Thymus (tissue), 11 donors: ENCODE data around the gene HSPBAP1. TPM values are rescaled to one million over a fixed set of nuclear protein-coding genes. Genes with fewer than 3 reads are reported as not detected.

Experiments
- DNase-seq, 9 donors: peaks; one replicate each; pipeline ENCODE4 v3.0.0-alpha.2; 2013; ENCODE audit warnings: low spot score in 9 of 9, low read depth in 6 of 9, missing footprints in 1 of 9
- H3K27ac ChIP-seq, 2 donors: one replicate each; pipeline ENCODE4 v1.5.1; 2013; ENCODE audit warnings: control low read depth in 1 of 2, low read depth in 1 of 2, low read length in 1 of 2, mild to moderate bottlenecking in 1 of 2, moderate library complexity in 1 of 2
- H3K27me3 ChIP-seq, 2 donors: one replicate each; pipeline ENCODE4 v1.5.1; 2013; ENCODE audit warnings: low read length in 1 of 2; ENCODE audit not compliant: control insufficient read depth in 2 of 2, insufficient read depth in 1 of 2
- H3K36me3 ChIP-seq, 2 donors: one replicate each; pipeline ENCODE4 v1.5.1; 2013; ENCODE audit warnings: low read length in 1 of 2, mild to moderate bottlenecking in 1 of 2, moderate library complexity in 1 of 2; ENCODE audit not compliant: control insufficient read depth in 2 of 2, insufficient read depth in 2 of 2
- H3K4me1 ChIP-seq, 2 donors: one replicate each; pipeline ENCODE4 v1.5.1; 2013; ENCODE audit warnings: low read length in 2 of 2; ENCODE audit not compliant: control insufficient read depth in 2 of 2, insufficient read depth in 2 of 2
- H3K4me3 ChIP-seq, 2 donors: one replicate each; pipeline ENCODE4 v1.5.1; 2013; ENCODE audit warnings: low read length in 2 of 2, control low read depth in 1 of 2, mild to moderate bottlenecking in 1 of 2
- H3K9me3 ChIP-seq, 2 donors: one replicate each; pipeline ENCODE4 v1.5.1; 2013; ENCODE audit warnings: low read length in 1 of 2, mild to moderate bottlenecking in 1 of 2; ENCODE audit not compliant: control insufficient read depth in 2 of 2, insufficient read depth in 1 of 2
- WGBS: extraction: QIAGEN DNeasy Blood & Tissue Kit; methylation state at CpG from one replicate; pipeline ENCODE4 v1.1.7; 2013; 5-methylcytosine and 5-hydroxymethylcytosine counted together
- polyA plus RNA-seq: library from polyadenylated mRNA; stranded (reverse); fragments of 200-250 nt; gene quantifications from one replicate; pipeline ENCODE4 v1.2.3, GENCODE V29; 2013
- total RNA-seq: library from RNA; stranded (reverse); fragments of 120-200 nt; gene quantifications from one replicate; pipeline ENCODE4 v1.2.4, GENCODE V29; 2013
- donor health status: healthy.

HSPBAP1 gene
- total and polyA plus RNA-seq, 2 donors, result 13.0 to 37.7 TPM

DNA sequence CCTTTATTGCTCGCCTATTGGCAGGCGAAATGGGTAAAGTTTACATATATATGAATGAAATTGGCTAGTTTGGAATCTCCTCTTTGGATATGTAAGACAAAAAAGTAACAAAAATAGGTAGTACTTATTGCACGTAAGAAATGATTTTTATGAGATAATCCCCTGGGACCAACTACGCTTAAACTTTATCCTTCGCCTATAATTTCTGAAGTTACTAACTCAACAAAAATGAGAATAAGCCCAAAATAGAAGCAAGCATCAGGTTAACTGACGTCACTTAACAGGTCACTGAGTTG, 800 bp upstream of the HSPBAP1 start:
- no peaks in the 10 kb centered on the region for H3K27me3 ChIP-seq
- H3K4me1 ChIP-seq, result peaks cover 20 to 30% of the 10 kb centered on the region in 2 donors
- peak overlapping the region; percentile 84 to 88 for H3K27ac ChIP-seq
- no peaks in the 10 kb centered on the region for H3K9me3 ChIP-seq
- peak in 3 of 9 donors; percentile 2 to 41 (median 4) for DNase-seq
- 1% methylated on average over 6 of the region's 6 CpGs for WGBS
- H3K36me3 ChIP-seq, result no peaks in the 10 kb centered on the region
- H3K4me3 ChIP-seq, result peak overlapping the region; percentile 65 to 91

DNA sequence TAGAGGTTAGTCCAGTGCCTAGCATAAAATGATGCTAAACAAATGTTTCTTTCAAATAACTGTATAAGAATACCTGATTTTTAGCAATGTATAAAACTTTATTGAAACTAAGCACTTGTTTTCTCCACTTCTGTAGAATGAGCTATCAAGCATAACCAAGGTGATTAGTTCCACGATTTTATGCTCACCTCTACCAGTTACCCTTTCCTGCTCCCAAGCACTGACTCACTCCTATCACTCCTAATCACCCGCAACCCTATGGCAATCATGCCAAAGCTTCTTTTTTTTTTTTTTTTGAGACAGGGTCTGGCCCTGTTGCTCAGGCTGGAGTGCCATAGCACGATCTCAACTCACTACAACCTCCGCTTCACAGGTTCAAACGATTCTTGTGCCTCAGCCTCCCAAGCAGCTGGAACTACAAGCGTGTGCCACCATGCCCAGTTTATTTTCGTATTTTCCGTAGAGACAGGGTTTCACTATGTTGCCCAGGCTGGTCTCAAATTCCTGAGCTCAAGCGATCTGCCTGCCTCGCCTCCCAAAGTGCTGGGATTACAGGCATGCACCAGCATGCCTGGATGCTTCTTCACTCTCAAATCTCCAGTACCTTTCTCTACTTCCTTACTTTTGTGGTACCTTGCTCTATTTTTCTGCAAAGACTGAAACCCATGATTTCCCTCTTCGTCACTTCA, 3.9 kb downstream of the HSPBAP1 start:
- no peak for DNase-seq
- Histone ChIP-seq H3K36me3 (peaks cover 0 to 4% of the 10 kb centered on the region in 2 donors), H3K27me3 (no peaks in the 10 kb centered on the region), H3K9me3 (no peaks in the 10 kb centered on the region), H3K27ac (no peak overlapping the region), H3K4me3 (no peak overlapping the region), H3K4me1 (peaks cover 15 to 22% of the 10 kb centered on the region in 2 donors)
- 95% methylated on average over 11 of the region's 11 CpGs for WGBS

DNA sequence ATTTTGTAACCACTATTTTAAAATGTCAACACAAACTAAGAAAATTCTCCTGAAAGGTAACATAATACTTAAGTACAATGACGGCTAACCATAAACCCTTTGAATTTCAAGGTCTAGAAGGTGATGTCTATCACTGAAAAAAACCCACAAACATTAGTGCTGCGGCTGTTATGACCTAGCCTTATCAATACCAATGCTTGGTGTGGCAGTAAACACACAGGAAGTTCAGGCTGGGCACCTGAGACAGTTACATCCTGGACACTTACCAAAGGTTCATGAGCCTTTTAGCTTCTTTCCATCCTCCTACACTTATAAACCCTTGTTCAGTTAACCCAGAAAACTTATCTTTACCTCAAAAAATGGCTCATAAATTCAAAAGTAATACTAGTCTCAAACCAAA, 5.8 kb downstream of the HSPBAP1 start:
- Histone ChIP-seq H3K36me3 (peaks cover 0 to 4% of the 10 kb centered on the region in 2 donors), H3K9me3 (no peaks in the 10 kb centered on the region), H3K27me3 (no peaks in the 10 kb centered on the region), H3K27ac (no peak overlapping the region), H3K4me3 (no peak overlapping the region), H3K4me1 (peaks cover 8 to 10% of the 10 kb centered on the region in 2 donors)
- DNase-seq, result no peak
- WGBS, result 95% methylated on average over 2 of the region's 2 CpGs

DNA sequence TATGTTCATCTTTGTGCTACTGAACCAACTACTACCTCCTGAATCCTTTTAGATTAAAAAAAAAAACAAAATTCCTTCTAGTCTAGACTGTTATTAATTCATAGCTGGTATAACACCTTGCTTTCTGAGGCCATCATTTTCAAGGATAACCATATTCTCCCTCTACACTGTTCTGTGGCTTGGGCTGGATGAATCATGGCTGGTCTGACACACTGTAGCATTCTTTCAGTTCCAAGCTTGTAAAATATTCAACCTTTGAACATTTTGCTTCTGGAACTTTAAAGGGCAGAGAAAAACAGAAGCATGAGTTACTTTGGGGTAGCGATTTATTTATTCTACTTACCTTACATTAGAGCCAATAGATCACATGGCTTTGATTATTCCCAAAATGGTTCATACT, 7.6 kb downstream of the HSPBAP1 start:
- 97% methylated on average over 1 of the region's 1 CpG for WGBS
- Histone ChIP-seq H3K27ac (no peak overlapping the region), H3K4me3 (no peak overlapping the region), H3K36me3 (peaks cover 0 to 4% of the 10 kb centered on the region in 2 donors), H3K4me1 (peaks cover 0 to 2% of the 10 kb centered on the region in 2 donors), H3K27me3 (no peaks in the 10 kb centered on the region), H3K9me3 (no peaks in the 10 kb centered on the region)
- DNase-seq, result no peak

DNA sequence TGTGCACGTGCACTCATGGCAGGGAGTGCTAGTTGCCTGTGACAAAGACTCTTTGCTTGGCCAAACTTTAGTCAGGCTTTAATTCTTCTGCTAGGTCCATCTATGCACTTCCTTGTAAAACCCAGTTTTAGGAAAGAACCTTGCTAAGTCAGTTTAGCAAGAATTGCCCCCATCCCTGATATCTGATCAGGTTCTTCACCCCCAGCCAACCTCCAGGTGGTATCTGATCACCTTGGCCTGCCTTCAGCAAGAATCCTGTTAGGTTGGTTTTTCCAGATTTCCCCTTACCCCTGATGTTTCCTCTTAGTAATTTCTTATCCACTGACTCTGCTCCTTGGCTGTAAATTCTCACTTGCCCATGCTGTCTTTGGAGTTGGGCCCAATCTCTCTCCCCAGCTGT, 8.4 kb downstream of the HSPBAP1 start:
- no peak for DNase-seq
- H3K27ac ChIP-seq, result no peak overlapping the region
- H3K36me3 ChIP-seq, result peaks cover 0 to 4% of the 10 kb centered on the region in 2 donors
- H3K9me3 ChIP-seq, result no peaks in the 10 kb centered on the region
- H3K4me1 ChIP-seq, result no peaks in the 10 kb centered on the region
- H3K27me3 ChIP-seq, result no peaks in the 10 kb centered on the region
- 100% methylated on average over 1 of the region's 1 CpG for whole genome bisulfite sequencing
- no peak overlapping the region for H3K4me3 ChIP-seq

DNA sequence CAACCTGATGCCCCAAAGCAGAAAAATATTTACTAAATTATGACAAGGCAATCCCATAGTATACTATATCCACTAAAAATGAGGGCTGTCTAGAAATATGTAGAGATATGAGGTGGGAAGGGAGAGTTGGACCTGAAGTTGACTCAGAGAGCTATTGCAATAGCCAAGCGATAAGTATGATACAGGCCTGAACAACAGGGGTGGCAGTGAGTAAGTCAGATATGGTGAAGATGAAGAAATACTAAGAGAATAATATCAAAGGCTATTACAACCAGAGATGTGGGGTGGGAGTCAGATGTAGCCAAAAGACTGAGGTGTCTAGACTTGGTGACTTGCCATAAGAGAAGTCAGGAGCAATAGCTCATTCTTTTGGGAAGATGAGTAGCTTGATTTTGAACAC, 9.2 kb downstream of the HSPBAP1 start:
- Histone ChIP-seq H3K4me1 (no peaks in the 10 kb centered on the region), H3K27me3 (no peaks in the 10 kb centered on the region), H3K36me3 (peaks cover 0 to 4% of the 10 kb centered on the region in 2 donors), H3K9me3 (no peaks in the 10 kb centered on the region), H3K4me3 (no peak overlapping the region), H3K27ac (no peak overlapping the region)
- 98% methylated on average over 1 of the region's 1 CpG for WGBS
- no peak for DNase-seq

DNA sequence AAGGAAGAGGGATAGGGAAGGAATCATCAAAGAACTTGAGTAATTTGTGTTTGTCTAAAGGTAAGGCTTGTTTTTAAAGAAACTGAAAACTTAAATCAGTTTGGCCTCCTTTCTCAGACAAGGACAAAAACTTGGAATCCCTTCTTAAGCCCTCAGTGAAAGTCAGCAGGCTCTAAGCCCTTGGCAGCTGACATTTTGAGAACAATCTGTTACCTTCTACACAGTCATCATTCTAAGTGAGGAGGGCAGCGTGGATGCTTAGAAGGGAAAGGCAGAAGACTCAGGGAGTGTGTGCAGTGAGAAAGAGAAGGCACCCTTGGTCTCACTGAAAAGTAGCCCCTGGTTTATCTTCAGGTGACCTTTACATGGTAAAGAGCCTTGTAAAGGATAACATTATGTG, 10.8 kb downstream of the HSPBAP1 start:
- no peaks in the 10 kb centered on the region for H3K9me3 ChIP-seq
- no peak overlapping the region for H3K4me3 ChIP-seq
- 98% methylated on average over 1 of the region's 1 CpG for WGBS
- peaks cover 0 to 4% of the 10 kb centered on the region in 2 donors for H3K36me3 ChIP-seq
- H3K4me1 ChIP-seq, result no peaks in the 10 kb centered on the region
- no peaks in the 10 kb centered on the region for H3K27me3 ChIP-seq
- H3K27ac ChIP-seq, result no peak overlapping the region
- DNase-seq, result no peak

DNA sequence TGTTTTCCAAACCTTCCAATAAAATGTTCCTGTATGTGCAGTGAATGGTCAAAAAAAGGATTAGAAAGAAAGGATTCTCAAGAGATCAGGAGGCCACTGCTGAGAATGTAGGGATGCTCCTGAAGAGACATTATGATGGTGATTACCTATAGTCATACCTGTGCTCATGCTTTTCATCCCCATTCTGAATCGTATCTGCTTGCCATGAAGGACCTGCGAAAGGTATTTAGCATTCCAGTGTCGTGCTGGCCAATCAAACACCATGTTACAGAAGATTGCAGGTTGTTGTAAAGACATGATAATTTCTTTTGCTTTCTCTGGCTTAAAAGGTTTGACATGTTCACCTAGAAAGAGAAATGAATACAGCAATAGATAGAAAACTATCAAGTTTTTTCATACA, 16.1 kb downstream of the HSPBAP1 start:
- Histone ChIP-seq H3K4me3 (no peak overlapping the region), H3K4me1 (no peaks in the 10 kb centered on the region), H3K27ac (no peak overlapping the region), H3K9me3 (no peaks in the 10 kb centered on the region), H3K36me3 (no peaks in the 10 kb centered on the region), H3K27me3 (no peaks in the 10 kb centered on the region)
- no peak for DNase-seq
- WGBS, result 95% methylated on average over 3 of the region's 3 CpGs

DNA sequence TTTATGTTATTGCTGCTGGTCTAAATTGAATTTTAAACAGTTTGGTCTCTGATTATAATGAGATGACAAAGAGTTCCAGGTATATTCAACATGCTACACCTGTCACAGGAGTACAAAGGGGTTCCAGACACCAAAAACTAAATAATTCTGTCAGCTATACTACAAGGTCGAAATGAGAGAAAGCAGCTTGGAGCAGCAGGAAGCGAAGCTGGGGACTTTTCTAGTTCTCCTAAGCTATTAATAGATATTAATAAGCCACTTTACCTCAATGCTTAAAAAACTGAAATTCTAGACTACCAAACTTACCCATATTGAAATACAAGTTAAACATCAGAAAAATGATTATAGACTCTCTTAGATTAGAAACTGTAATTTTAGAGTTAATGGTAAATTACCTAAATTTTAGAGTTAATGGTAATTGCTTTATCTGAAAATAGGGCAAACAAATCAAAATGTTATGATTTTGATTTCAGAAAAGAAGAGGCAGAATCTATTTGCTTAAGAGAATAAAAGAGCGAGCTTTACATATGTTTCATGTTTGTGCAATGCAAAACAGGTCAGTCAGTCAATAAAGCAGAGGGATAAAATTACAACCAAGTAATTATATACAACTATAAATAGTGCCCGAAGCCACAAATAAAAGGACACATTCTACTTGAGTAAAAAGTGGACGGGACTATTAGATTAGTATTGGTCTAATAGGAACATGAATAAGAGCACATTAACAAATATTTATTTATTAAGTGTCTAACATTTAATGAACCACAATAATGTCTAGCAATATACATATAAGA, 16.8 kb downstream of the HSPBAP1 start:
- DNase-seq, result no peak
- WGBS, result 88% methylated on average over 5 of the region's 5 CpGs
- no peak overlapping the region for H3K27ac ChIP-seq
- H3K4me3 ChIP-seq, result no peak overlapping the region
- no peaks in the 10 kb centered on the region for H3K27me3 ChIP-seq
- H3K9me3 ChIP-seq, result no peaks in the 10 kb centered on the region
- H3K4me1 ChIP-seq, result no peaks in the 10 kb centered on the region
- no peaks in the 10 kb centered on the region for H3K36me3 ChIP-seq
